ENCODE measurements around the gene PNMA8C. TPM values are rescaled to one million over a fixed set of nuclear protein-coding genes. Genes with fewer than 3 reads are reported as not detected.

The PNMA8C gene
- total RNA-seq, 4 donors from 2014 or later = 0.30 TPM; not detected in 3

GRCh38 chr19:46448601-46449000, 19.9 kb upstream of the PNMA8C start:
- no peak for DNase-seq (ENCODE audit: low spot score in 2 of 2)
- no peaks in the 10 kb centered on the region for H3K9me3 ChIP-seq
- H3K27me3 ChIP-seq = peaks cover 0 to 2% of the 10 kb centered on the region in 2 donors
- TF ChIP-seq CTCF (IDR thresholded peaks at IDR 0.05) (no peak), EP300 (IDR thresholded peaks at IDR 0.05) (no peak), POLR2A (IDR thresholded peaks at IDR 0.05) (no peak)
- H3K36me3 ChIP-seq = no peaks in the 10 kb centered on the region
- H3K4me1 ChIP-seq = no peaks in the 10 kb centered on the region
- H3K4me3 ChIP-seq = no peak overlapping the region
- H3K27ac ChIP-seq = no peak overlapping the region
- WGBS, 2 donors = 84 to 93% methylated on average over 10 of the region's 10 CpGs

- peaks cover 0 to 2% of the 10 kb centered on the region in 2 donors for H3K27me3 ChIP-seq
- TF ChIP-seq POLR2A (IDR thresholded peaks at IDR 0.05) (no peak), EP300 (IDR thresholded peaks at IDR 0.05) (no peak), CTCF (IDR thresholded peaks at IDR 0.05) (no peak)
- no peaks in the 10 kb centered on the region for H3K36me3 ChIP-seq
- no peaks in the 10 kb centered on the region for H3K9me3 ChIP-seq
- no peak for DNase-seq (ENCODE audit: low spot score in 2 of 2)
- WGBS, 2 donors = 50 to 64% methylated on average over 5 of the region's 5 CpGs
- H3K4me3 ChIP-seq = no peak overlapping the region
- no peak overlapping the region for H3K27ac ChIP-seq
- H3K4me1 ChIP-seq = peaks cover 0 to 4% (median 0%) of the 10 kb centered on the region in 4 donors
These were observed 19.1 kb upstream of the PNMA8C start for GRCh38 chr19:46447824-46448223.

- TF ChIP-seq CTCF (IDR thresholded peaks at IDR 0.05) (no peak), EP300 (IDR thresholded peaks at IDR 0.05) (no peak), POLR2A (IDR thresholded peaks at IDR 0.05) (no peak)
- Histone ChIP-seq H3K36me3 (no peaks in the 10 kb centered on the region), H3K27me3 (peaks cover 0 to 2% of the 10 kb centered on the region in 2 donors), H3K4me1 (peaks cover 0 to 8% (median 0%) of the 10 kb centered on the region in 4 donors), H3K9me3 (no peaks in the 10 kb centered on the region), H3K27ac (no peak overlapping the region), H3K4me3 (no peak overlapping the region)
- no peak for DNase-seq (ENCODE audit: low spot score in 2 of 2)
- WGBS, 2 donors = 43 to 59% methylated on average over 3 of the region's 3 CpGs
These were observed 18.3 kb upstream of the PNMA8C start for GRCh38 chr19:46447006-46447405.

GRCh38 chr19:46446021-46446420, 17.3 kb upstream of the PNMA8C start:
- 84% methylated on average over 15 of the region's 15 CpGs for WGBS, 2 donors

More at GRCh38 chr19:46446021-46446420, 17.3 kb upstream of the PNMA8C start:
- Histone ChIP-seq H3K4me1 (peaks cover 0 to 8% (median 0%) of the 10 kb centered on the region in 4 donors), H3K9me3 (no peaks in the 10 kb centered on the region), H3K4me3 (no peak overlapping the region), H3K27me3 (peaks cover 0 to 2% of the 10 kb centered on the region in 2 donors), H3K27ac (no peak overlapping the region), H3K36me3 (no peaks in the 10 kb centered on the region)
- no peak for TF ChIP-seq CTCF (IDR thresholded peaks at IDR 0.05)
- no peak for TF ChIP-seq EP300 (IDR thresholded peaks at IDR 0.05)
- TF ChIP-seq POLR2A (IDR thresholded peaks at IDR 0.05) = no peak
- DNase-seq (ENCODE audit: low spot score in 2 of 2) = no peak
